Epidermal melanocyte (primary cell): ENCODE results near the gene LRRC61.

Source experiments
- DNase-seq: peaks from one replicate; pipeline ENCODE4 v3.0.0; 2011; ENCODE audit warnings: low spot score; ENCODE audit not compliant: insufficient read length

LRRC61 gene

GRCh38 chr7:150330211-150330885 is 7.2 kb downstream of the LRRC61 start:
- DNase-seq: no peak

- DNase-seq: no peak
These were observed 9.9 kb downstream of the LRRC61 start for GRCh38 chr7:150332852-150333635.

GRCh38 chr7:150333659-150334058 is 10.5 kb downstream of the LRRC61 start:
- no peak for DNase-seq

- no peak for DNase-seq
These were observed 11.0 kb downstream of the LRRC61 start for GRCh38 chr7:150334108-150334507.

- DNase-seq: peak; percentile 59
These were observed 12.1 kb downstream of the LRRC61 start for GRCh38 chr7:150335108-150335773.

GRCh38 chr7:150335774-150336112 is 12.6 kb downstream of the LRRC61 start:
- DNase-seq: no peak

GRCh38 chr7:150336746-150337145 is 13.6 kb downstream of the LRRC61 start:
- DNase-seq: no peak

GRCh38 chr7:150337179-150337578 is 14.0 kb downstream of the LRRC61 start:
- no peak for DNase-seq

GRCh38 chr7:150337659-150338081 is 14.5 kb downstream of the LRRC61 start:
- DNase-seq: no peak

GRCh38 chr7:150338166-150338829 is 15.1 kb downstream of the LRRC61 start:
- no peak for DNase-seq

- DNase-seq: no peak
These were observed 16.3 kb downstream of the LRRC61 start for GRCh38 chr7:150339409-150339809.

GRCh38 chr7:150340024-150340749 is 17.0 kb downstream of the LRRC61 start:
- no peak for DNase-seq

GRCh38 chr7:150340875-150341262 is 17.7 kb downstream of the LRRC61 start:
- no peak for DNase-seq

- no peak for DNase-seq
These were observed 18.3 kb downstream of the LRRC61 start, which contains the start of gene RARRES2 for GRCh38 chr7:150341263-150342120. RARRES2 (minus strand) TSS chr7:150341629; CDS start chr7:150340609, 1,020 bp downstream.

- DNase-seq: no peak
These were observed 18.9 kb downstream of the LRRC61 start for GRCh38 chr7:150342121-150342408.

GRCh38 chr7:150343225-150343624 is 20.1 kb downstream of the LRRC61 start:
- DNase-seq: no peak

GRCh38 chr7:150344299-150344698 is 21.1 kb downstream of the LRRC61 start:
- DNase-seq: no peak

- no peak for DNase-seq
These were observed 21.9 kb downstream of the LRRC61 start for GRCh38 chr7:150345012-150345411.

GRCh38 chr7:150346922-150347321 is 23.8 kb downstream of the LRRC61 start:
- no peak for DNase-seq

GRCh38 chr7:150351587-150352194 is 28.5 kb downstream of the LRRC61 start:
- DNase-seq: no peak
